Endothelial cell of umbilical vein (primary cell): ENCODE data around the gene PRR7. TPM values are rescaled to one million over a fixed set of nuclear protein-coding genes. Genes with fewer than 3 reads are reported as not detected.

ENCODE experiments used
- BruUV-seq: library from RNA; stranded (reverse); fragments of 400-500 nt; replicated peaks from 2 replicates; lab custom pipeline; 2021; lab: Mats Ljungman, UMichigan
- CTCF ChIA-PET: fragments of 300-600, 350-600 bp; sonication (Branson Sonifier 250); formaldehyde crosslinking; loops from one replicate; lab custom pipeline; 2021; ENCODE audit warnings: antibody characterized with exemption, inconsistent platforms; lab: Charles Lee
- POLR2A ChIA-PET: fragments of 300-600, 350-600 bp; sonication (Branson Sonifier 250); formaldehyde crosslinking; loops from one replicate; lab custom pipeline; 2021; ENCODE audit warnings: antibody characterized with exemption, inconsistent platforms; lab: Charles Lee
- DNase-seq: peaks from one replicate; pipeline ENCODE4 v3.0.0-alpha.2; 2011; ENCODE audit warnings: low read depth, low spot score
- FAIRE-seq: peaks from 2 replicates; lab custom pipeline; 2011; peaks lifted over from hg19 to GRCh38; lab: Jason Lieb, UNC
- H2AFZ ChIP-seq: 2 replicates; pipeline ENCODE4 v1.6.0; 2012; ENCODE audit warnings: low read depth, low read length, control low read depth, inconsistent platforms
- H3K27ac ChIP-seq: 2 replicates; pipeline ENCODE4 v1.5.1; 2011; ENCODE audit warnings: low read depth, mild to moderate bottlenecking, control low read depth, low read length, moderate library complexity; ENCODE audit not compliant: insufficient read depth
- H3K27me3 ChIP-seq, 2 experiments: 2 replicates each; pipeline versions ENCODE4 v1.6.0 to v1.6.1; 2011; ENCODE audit warnings: low read length in 2 of 2, mixed read lengths in 1 of 2; ENCODE audit not compliant: control insufficient read depth in 2 of 2, insufficient read depth in 2 of 2
- H3K36me3 ChIP-seq, 2 experiments: 2 replicates in 1 of 2; 3 replicates in 1 of 2; pipeline ENCODE4 v1.5.1; 2011; ENCODE audit warnings: low read length in 2 of 2, mild to moderate bottlenecking in 1 of 2, moderate library complexity in 1 of 2; ENCODE audit not compliant: control insufficient read depth in 2 of 2, insufficient read depth in 2 of 2; ENCODE audit errors: extremely low read depth in 1 of 2
- H3K4me1 ChIP-seq: 3 replicates; pipeline ENCODE4 v1.5.1; 2011; ENCODE audit warnings: mild to moderate bottlenecking, low read length; ENCODE audit not compliant: control insufficient read depth, insufficient read depth; ENCODE audit errors: extremely low read depth
- H3K4me2 ChIP-seq: 2 replicates; pipeline ENCODE4 v1.6.1; 2011; ENCODE audit warnings: low read length, control low read depth, mixed read lengths; ENCODE audit not compliant: insufficient read depth
- H3K4me3 ChIP-seq, 3 experiments: fragments of 200-600 bp in 1 of 3; sonication (generic), shearing (Covaris generic) in 1 of 3; replicated peaks in 1 of 3; 2 replicates each; pipeline ENCODE4 v1.5.1; 2011 to 2016; ENCODE audit warnings: control low read depth in 3 of 3, low read length in 3 of 3, mild to moderate bottlenecking in 2 of 3, inconsistent platforms in 1 of 3, low read depth in 1 of 3, moderate library complexity in 1 of 3; ENCODE audit not compliant: insufficient read depth in 1 of 3
- H3K79me2 ChIP-seq: 2 replicates; pipeline ENCODE4 v1.6.0; 2012; ENCODE audit warnings: low read length, inconsistent platforms; ENCODE audit not compliant: control insufficient read depth, insufficient read depth
- H3K9ac ChIP-seq: replicated peaks from 2 replicates; pipeline ENCODE3; 2011; ENCODE audit warnings: low read length, control low read depth; ENCODE audit not compliant: insufficient read depth; ENCODE audit errors: extremely low read depth
- H3K9me1 ChIP-seq: replicated peaks from 3 replicates; pipeline ENCODE4 v1.6.0; 2011; ENCODE audit warnings: mild to moderate bottlenecking, low read length; ENCODE audit not compliant: control insufficient read depth, insufficient read depth; ENCODE audit errors: extremely low read depth
- H3K9me3 ChIP-seq: replicated peaks from 2 replicates; pipeline ENCODE4 v1.5.1; 2012; ENCODE audit warnings: low read length, inconsistent platforms; ENCODE audit not compliant: control insufficient read depth, insufficient read depth
- H4K20me1 ChIP-seq: replicated peaks from 2 replicates; pipeline ENCODE3; 2011; ENCODE audit warnings: mild to moderate bottlenecking, low read length; ENCODE audit not compliant: control insufficient read depth, insufficient read depth; ENCODE audit errors: extremely low read depth
- CTCF ChIP-seq, 2 donors: IDR thresholded peaks; 1 replicate in 1 of 2; 2 replicates in 1 of 2; pipeline ENCODE4 v1.5.1; 2011; ENCODE audit warnings: low read length in 2 of 2, mild to moderate bottlenecking in 2 of 2, moderate library complexity in 2 of 2, control low read depth in 1 of 2, inconsistent platforms in 1 of 2, low read depth in 1 of 2; ENCODE audit not compliant: insufficient read depth in 1 of 2; ENCODE audit errors: extremely low read depth in 1 of 2
- MAX ChIP-seq: IDR thresholded peaks from 2 replicates; pipeline ENCODE4 v1.6.1; 2011; ENCODE audit not compliant: insufficient read depth, insufficient read length
- POLR2AphosphoS5 ChIP-seq: IDR thresholded peaks from 2 replicates; pipeline ENCODE4 v1.6.1; 2012; ENCODE audit warnings: low read depth, mild to moderate bottlenecking, control low read depth, low read length, moderate library complexity; ENCODE audit not compliant: insufficient read depth
- dilution Hi-C: fragments of 300-500 bp; cut with MboI; formaldehyde crosslinking; loops from one replicate; pipeline ENCODE4 v1.15.0; 2019; ENCODE audit warnings: low sequenced_read_pairs; ENCODE audit not compliant: extremely low pct_ligation_motif_present
- intact Hi-C: fragments of 100-400 bp; cut with micrococcal nuclease; formaldehyde crosslinking; loops from one replicate; pipeline ENCODE4 v1.10.0; 2022
- polyA plus RNA-seq, 4 experiments: library from polyadenylated mRNA; depleted of rRNA in 3 of 4; stranded (reverse) in 3 of 4; unstranded in 1 of 4; fragments of >200 nt; gene quantifications; 2 replicates each; pipeline versions ENCODE4 v1.2.1 to v1.2.3, GENCODE V29; 2011 to 2012; ENCODE audit warnings: missing spikeins in 1 of 4
- total RNA-seq: library from RNA; stranded (reverse); gene quantifications from 2 replicates; pipeline ENCODE4 v1.2.3, GENCODE V29; 2021

The PRR7 gene
- total and polyA plus RNA-seq, 2 donors (not counting 3 experiments of a cell fraction or from before 2014, with no cell fraction given), result 6.5 to 6.6 TPM

GRCh38 chr5:177500685-177501522 lies 54.3 kb downstream of the PRR7 start:
- Histone ChIP-seq H3K4me1 (peaks cover 12% of the 10 kb centered on the region), H3K9ac (no peak overlapping the region), H3K79me2 (peaks cover 7% of the 10 kb centered on the region), H3K9me3 (no peaks in the 10 kb centered on the region), H3K27me3 (no peaks in the 10 kb centered on the region), H3K4me2 (no peak overlapping the region), H2AFZ (no peak overlapping the region), H3K36me3 (peaks cover 0 to 3% of the 10 kb centered on the region in 2 experiments), H3K9me1 (no peaks in the 10 kb centered on the region), H3K4me3 (no peak overlapping the region), H3K27ac (no peak overlapping the region), H4K20me1 (no peaks in the 10 kb centered on the region)
- ChIA-PET POLR2A (interaction anchor here (0.5 kb wide), 1 partner anchor 21 kb away, joined by 5 read pairs; no protein-coding TSS in a partner anchor), CTCF (interaction anchor here (0.7 to 4.8 kb wide), 23 partner anchors 9 to 192 kb away, joined by 3 to 58 read pairs (median 3); partner anchors contain the start of genes DDX41 and DOK3)
- DNase-seq, result peak; percentile 78
- dilution Hi-C loops (no loop called here), intact Hi-C loops (loop anchor here (1.0 to 2.0 kb wide), 5 partner anchors 10 to 386 kb away; no protein-coding TSS in a partner anchor)
- no TSS peak for BruUV-seq
- TF ChIP-seq MAX (no peak), POLR2AphosphoS5 (peak; percentile 17), CTCF (IDR thresholded peaks at IDR 0.05; ENCODE audit: extremely low read depth in 1 of 2, insufficient read depth in 1 of 2, low read depth in 1 of 2, low read length in 2 of 2) (peak; percentile 97 to 98)
- peak; percentile 89 for FAIRE-seq
